ENCODE data around the gene SCN9A.
"Not testable (repeated sequence)": the region's sequence is repeated elsewhere in the genome, so short reads cannot be mapped to it uniquely, and the experiment has no call there.

SCN9A gene

DNA sequence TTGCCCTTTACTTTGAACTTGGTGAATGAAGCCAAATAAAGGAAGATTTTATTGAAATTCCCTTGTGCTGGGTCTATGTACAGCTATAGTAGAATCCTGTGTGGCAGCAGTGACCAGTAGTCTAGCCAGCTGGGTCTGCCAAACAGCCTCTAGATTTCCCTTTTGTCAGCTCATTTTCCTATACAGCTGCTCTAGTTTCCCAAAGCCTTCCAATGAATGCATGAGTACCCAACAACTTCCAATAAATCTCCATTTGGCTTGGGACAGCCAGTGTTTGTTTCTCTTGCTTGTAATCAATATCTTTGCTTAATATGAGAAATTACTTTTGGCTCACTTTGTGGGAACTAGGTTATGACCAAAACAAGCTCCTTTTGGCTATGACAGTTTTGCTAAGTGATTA is 43.6 kb downstream of the SCN9A start:
- ATAC-seq = no peak

GRCh38 chr2:166331468-166331867 is 44.3 kb downstream of the SCN9A start:
- ATAC-seq = no peak

- ATAC-seq = no peak
Observed at GRCh38 chr2:166329465-166329864, 46.3 kb downstream of the SCN9A start.

DNA sequence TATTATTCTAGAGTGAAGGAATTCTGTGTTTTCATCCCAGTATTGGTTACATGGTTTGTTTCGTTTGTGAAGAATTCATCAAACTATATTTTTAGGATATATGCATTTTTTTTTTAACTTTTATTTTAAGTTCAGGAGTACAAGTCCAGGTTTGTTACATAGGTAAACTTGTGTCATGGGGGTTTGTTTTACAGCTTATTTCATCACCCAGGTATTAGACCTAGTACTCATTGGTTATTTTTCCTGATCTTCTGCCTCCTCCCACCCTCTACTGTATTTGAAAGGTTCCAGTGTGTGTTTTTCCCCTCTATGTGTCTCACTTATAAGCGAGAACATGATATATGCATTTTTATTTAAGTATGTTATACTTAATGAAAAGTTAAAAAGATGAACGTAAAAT is 47.6 kb downstream of the SCN9A start:
- ATAC-seq = no peak

DNA sequence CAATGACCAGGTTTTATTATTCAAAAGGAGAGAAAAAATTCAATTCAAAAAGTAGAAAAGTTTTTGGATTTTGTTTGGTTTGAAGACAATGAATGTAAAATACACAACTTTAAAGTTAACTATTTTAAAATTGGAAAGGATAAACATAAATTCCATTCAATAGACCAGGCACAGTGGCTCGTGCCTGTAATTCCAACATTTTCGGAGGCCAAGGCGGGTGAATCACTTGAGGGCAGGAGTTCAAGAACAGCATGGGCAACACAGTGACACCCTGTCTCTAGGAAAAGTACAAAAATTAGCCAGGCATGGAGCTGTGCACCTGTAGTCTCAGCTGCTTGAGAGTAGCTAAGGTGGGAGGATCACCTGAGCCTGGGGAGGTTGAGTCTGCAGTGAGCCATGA is 54.7 kb downstream of the SCN9A start:
- ATAC-seq = no peak

- ATAC-seq = no peak
Observed at GRCh38 chr2:166314022-166314759, 61.6 kb downstream of the SCN9A start.

DNA sequence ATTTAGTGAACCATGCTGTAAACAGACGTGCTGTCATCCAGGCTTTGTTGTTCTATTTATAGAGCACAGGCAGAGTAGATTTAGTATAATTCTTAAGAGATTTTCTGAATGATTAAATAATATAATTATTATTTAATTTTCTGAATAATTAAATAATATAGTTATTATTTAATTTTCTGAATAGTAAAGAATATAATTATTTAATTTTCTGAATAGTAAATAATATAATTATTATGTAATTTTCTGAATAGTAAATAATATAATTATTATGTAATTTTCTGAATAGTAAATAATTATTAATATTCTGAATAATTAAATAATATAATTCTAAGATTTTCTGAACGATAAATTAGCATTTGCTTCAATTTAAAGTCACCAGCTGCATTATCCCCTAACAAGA is 62.9 kb downstream of the SCN9A start:
- ATAC-seq = not testable (repeated sequence)

- no peak for ATAC-seq
Observed at GRCh38 chr2:166307326-166307725, 68.4 kb downstream of the SCN9A start.

- no peak for ATAC-seq
Observed at GRCh38 chr2:166304656-166305055, 71.1 kb downstream of the SCN9A start.

DNA sequence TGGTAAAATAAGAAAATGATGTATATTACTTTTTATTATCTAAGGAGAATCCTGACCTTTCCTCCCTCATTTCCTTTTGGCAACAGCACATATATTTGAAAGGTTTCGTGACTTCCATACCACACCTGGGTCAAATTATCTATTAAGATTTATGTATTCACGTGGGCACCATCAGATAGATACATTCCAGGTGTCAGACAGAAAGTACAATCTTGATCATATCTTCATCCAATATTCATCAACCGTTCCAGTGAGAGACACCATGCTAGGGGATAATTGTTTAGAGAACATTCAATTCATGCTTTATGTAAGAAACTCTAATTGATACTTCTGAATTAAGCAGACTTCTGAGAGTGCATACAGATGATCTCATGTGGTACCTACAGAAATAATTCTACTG is 73.7 kb downstream of the SCN9A start:
- ATAC-seq = no peak

DNA sequence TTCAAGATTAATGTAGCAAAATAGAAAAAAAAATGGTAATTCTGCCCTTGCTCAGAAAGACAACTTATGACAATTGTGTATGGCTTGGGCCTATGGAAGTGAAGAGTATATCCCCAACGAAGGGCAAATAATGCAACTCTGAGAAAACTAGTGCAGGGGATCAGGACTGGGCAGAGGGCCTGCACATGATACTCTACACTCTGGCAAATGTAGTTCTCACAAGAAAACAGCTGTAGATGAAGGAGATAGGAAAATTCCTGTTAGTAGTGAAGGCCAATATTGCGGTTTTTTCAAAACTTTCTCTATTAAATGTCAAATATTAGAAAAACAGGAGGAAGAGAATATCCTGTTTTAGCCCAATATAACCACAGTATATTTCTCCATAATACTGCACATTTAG is 77.8 kb downstream of the SCN9A start:
- ATAC-seq = no peak

- no peak for ATAC-seq
Observed at GRCh38 chr2:166293984-166294383, 81.8 kb downstream of the SCN9A start.

DNA sequence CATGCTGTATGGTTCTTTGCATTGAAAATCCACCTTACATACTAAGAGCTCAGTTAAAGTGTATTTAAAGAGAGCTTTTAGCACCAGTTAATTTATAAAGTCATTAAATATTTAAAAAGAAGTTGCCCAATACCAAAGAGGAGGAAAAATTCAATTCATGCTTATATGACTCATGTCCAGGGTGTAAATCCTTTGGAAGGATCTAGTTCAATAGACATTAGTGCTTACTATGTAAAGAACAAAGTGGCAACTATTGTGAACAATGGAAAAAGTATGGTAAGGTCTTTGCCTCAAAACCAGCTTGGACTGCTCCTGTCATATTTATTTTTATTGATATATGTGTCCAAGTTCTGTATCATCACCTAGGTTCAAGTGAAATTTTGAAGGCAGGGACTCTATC is 90.5 kb downstream of the SCN9A start:
- no peak for ATAC-seq

GRCh38 chr2:166284359-166284758 is 91.4 kb downstream of the SCN9A start:
- peak in 1 of 2 donors; percentile 32 for ATAC-seq

DNA sequence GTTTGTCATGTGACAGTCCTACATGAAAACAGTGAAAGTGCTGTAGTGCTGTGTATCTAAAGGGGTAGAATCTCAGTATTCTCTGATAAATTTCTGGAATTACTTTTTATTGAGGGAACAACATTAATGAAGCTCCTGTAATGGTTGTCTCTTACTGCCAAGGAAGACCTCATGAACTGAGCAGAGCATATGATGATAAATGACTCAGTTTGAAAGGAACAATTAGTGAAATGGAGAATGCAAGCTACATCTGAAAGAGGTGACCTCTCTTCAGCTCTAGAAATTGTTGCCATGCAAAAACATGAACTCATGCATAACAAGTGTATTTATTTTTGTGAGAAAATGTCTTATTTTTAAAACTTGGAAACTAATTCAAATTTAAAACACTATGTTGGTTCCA is 93.6 kb downstream of the SCN9A start:
- no peak for ATAC-seq

DNA sequence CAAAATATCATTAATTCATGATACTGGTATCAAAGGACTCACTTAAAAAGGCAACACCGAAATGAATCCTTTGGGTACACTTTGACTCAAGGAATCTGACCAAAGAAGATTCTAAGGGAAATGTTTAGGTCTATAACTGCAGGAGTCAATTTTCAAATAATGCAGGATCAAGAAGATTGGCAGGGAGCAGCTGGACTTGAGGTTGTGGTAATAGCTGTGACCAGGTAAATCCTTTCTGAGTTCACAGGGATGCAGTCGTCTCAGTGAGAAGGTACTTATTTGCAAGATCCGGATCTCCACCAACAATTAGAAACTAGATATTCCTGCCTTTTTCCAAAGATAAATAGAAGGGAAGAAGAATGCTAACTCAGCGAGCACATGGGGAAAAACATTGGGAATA is 96.9 kb downstream of the SCN9A start:
- ATAC-seq = no peak

DNA sequence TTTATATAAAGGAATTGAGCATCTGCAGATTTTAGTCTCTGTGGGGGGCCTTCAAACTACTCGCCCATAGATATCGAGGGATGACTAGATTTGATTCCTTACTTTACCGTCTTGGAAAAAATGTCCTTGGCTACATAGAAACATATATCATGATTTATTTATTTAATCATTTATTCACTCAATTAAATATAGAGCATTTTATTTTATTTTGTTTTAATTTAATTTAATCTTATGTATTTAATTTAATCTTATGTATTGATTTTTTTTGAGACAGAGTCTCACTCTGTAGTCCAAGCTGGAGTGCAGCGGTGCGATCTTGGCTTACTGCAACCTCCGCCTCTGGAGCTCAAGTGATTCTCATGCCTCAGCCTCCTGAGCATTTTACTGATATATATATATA is 105.4 kb downstream of the SCN9A start:
- ATAC-seq = no peak

DNA sequence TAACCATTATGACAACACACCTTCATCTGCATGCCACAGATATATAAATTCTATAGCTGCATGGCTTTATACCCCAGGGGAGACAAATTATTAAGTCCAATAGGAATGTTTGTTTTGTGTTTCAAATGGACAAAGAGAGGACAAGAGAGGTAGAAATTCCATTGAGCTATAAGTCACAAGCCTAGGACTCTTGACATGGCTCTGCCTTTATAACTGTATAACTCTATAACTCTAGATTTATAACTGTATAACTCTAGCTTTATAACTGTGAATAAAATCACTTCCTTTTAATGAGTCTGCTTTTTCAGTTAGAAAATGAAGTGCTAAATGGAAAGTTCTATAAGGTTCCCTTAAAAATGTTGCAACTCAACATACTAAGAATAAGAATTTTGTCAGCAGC is 106.4 kb downstream of the SCN9A start:
- ATAC-seq = no peak

GRCh38 chr2:166257859-166258258 is 117.9 kb downstream of the SCN9A start:
- ATAC-seq = no peak

- ATAC-seq = no peak
Observed at GRCh38 chr2:166256896-166257295, 118.8 kb downstream of the SCN9A start.

DNA sequence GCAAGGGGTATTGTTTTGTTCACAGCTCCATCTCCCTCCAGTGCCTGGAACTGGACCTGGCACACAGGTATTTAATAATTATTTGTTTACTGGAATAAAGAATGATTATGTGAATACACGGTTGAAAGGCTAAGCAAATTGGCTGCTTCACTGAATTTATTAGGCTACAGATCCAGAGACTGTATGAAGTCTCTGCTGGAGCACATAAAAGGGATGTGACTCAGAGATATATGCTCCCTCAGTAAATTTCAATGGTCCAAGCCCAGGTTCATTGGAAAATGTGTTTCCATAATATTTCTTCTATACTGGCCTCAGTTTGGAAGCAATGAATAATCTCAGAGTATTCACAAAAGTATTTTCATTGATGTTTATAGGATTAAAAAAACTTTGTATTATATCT is 126.4 kb downstream of the SCN9A start:
- no peak for ATAC-seq

DNA sequence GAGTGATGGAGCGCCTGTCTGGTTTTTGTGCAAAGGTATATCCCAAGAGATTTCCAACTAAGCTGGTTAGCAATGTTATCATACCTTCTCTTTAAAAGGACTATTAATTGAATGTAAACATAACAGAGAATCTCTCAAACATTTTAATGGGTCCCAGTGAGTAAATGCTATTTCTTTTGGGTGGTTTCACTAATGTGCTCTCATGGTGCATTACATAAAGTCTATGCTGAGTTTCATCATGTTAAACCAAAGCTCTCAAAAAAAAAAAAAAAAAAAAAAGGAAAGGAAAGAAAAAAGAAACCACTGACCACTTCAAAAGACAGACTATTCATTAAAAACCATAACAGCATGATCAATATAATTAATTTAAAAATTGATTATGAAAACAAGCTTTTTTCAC is 128.8 kb downstream of the SCN9A start:
- no peak for ATAC-seq

GRCh38 chr2:166242309-166242708 is 133.4 kb downstream of the SCN9A start:
- no peak for ATAC-seq

- ATAC-seq = no peak
Observed at GRCh38 chr2:166240387-166241313, 135.1 kb downstream of the SCN9A start.
